ENCODE measurements around the gene USP36.
"Not testable (repeated sequence)": the region's sequence is repeated elsewhere in the genome, so short reads cannot be mapped to it uniquely, and the experiment has no call there.

Gene USP36

DNA sequence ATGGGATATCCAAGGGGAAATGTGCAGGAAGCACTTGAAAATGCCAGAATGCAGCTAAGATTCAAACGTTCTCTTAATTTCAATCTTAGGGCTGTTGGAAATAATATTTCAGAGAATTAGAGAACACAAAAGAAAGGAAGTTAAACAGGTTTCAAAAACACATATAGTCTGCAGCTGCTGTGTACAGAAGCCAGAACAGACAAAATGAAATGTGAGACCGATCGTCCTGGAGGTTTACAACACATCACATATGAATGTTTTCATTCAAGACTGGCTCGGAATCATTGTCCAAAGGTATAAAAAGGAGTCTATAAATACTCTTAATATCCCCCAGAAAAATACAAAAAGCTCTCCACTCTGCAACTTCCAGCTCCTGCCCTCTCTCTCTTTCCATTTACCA is 72.8 kb downstream of the USP36 start:
- no peak for DNase-seq (ENCODE audit: low read depth in 2 of 2)

DNA sequence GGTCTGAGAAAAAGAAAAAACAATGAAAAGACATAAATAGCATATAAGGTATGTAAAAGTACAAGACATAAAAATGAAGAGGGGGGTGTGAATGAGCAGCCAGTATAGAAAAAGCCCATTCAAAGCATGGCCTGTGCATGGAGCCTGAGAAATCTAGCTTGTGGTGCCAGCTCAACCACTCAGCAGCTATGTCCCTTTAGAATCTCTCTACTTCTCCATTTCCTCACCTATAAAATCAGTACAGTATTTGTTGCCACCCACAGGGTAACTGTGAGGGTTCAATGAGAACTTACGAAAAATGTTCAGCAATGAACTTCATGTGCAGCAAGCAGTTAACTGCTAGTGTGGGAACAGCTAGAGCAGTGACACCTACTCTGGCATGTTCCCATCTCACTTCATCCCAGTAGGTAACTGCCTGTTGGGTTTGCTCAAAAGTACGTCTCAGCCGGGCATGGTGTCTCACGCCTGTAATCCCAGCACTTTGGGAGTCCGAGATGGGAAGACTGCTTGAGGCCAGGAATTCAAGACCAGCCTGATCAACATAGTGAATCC is 73.8 kb downstream of the USP36 start:
- no peak for DNase-seq (ENCODE audit: low read depth in 2 of 2)

DNA sequence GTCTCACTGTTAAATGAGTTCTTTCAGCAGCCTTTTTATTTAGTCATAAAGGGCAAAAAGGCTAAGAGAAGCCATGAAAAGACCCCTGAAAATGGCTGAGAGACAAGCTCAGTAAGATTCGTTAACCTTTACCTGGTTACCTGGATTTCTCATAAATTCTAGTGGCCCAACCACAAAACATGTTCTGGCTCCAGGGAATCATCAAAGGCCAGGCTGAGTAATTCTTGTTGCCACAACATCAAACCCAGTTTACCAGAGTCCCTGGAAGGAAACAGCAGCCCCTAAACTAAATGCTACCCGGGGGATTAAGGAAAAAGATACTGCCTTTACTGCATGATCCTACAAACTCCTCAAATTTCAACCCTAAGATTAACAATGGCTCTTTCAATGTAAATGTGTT is 74.4 kb downstream of the USP36 start:
- no peak for DNase-seq (ENCODE audit: low read depth in 2 of 2)

DNA sequence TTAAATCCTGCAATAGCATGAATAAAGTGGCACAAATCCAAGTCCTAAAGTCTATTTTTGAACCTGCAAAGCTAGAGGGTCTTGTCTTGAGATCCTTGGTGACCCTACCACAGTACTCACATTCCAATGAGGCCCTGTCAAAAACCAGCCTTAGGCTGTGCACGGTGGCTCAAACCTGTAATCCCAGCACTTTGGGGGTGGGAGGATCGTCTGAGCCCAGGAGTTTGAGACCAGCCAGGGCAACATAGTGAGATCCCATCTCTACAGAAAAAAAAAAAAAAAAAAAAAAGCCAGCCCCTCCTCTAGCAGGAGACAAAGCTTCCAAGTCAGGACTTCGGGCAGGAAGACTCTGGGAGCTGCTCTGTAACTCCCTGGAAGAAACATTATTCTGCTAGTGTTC is 74.8 kb downstream of the USP36 start:
- no peak for DNase-seq (ENCODE audit: low read depth in 2 of 2)

DNA sequence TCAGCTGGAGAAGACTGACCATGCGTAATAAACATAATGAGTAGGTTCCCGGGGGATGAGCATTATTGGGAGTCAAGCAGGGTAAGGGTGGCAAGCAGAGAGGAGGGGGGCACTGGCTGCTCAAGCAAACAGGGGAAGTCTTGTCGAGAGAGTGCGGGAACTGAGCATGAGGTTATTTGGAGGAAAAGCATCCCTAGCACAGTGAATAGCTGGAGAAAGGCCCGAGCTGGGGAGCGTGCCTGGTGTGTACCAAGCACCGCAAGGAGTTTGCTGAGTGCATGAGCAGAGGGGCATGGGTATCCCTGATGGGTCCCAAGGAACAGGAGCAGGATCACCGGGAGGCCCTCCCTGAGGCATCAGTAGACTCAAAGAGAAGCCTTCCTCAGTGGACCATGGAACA is 75.7 kb downstream of the USP36 start:
- no peak for DNase-seq (ENCODE audit: low read depth in 2 of 2)

DNA sequence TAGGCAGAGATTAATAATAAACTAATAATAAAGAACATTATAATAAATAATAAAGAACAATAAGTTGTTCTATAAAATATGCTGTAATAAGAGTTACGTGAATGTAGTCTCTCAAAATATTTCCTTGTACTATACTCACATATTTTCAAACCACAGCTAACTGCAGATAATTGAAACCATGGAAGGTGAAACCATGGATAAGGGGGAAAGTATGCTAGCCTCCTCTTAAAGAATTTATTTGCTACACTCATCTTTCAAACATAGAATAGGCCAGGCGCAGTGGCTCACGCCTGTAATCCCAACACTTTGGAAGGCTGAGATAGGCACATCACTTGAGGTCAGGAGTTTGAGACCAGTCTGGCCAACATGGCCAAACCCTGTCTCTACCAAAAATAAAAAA is 77.1 kb downstream of the USP36 start:
- DNase-seq (ENCODE audit: low read depth in 2 of 2): no peak

DNA sequence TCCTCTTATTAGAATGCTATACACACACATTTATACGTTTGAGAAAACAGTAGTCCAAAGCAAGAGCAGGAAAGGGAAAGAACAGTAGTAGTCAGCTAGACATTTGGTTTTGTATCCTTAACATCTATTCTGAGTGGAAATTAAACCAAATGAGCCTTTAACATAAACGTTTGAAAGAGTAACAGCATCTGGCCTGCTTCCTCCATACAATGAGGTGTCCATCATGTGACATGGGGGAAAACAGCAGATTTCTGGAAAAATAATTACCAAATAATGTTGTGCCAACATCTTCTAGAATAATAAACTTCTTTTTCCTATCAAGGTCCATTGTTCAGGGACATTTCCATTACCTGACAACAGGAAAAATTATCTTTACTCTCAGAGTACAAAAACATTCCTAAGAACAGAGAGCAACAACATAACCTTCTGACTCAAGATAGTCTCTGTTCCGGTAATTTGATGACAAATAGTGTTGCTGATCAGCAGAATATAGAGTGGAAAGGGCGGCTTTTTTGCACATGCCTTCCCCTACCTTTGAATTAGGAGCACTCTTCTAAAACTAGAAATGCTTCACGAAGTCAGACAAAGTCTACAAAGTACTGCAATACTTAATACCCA is 78.7 kb downstream of the USP36 start:
- no peak for DNase-seq (ENCODE audit: low read depth in 2 of 2)

DNA sequence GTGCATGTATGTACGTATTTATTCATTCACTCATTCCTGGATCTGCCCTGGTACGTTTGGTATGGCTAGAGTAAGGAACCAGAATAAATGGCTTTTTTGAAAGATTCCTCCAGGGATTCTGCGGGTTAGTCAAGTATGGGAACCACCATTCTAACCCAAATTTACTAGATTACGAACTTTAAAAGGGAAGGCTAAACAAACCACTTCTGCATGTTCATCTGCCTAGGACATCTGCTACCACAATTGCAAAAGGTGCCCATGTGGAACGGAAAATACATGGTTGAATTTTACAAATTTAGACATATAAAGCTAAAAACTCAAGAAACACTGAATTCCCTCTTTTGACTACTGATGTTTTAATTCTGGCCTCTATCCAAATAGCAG is 80.7 kb downstream of the USP36 start:
- no peak for DNase-seq (ENCODE audit: low read depth in 2 of 2)

DNA sequence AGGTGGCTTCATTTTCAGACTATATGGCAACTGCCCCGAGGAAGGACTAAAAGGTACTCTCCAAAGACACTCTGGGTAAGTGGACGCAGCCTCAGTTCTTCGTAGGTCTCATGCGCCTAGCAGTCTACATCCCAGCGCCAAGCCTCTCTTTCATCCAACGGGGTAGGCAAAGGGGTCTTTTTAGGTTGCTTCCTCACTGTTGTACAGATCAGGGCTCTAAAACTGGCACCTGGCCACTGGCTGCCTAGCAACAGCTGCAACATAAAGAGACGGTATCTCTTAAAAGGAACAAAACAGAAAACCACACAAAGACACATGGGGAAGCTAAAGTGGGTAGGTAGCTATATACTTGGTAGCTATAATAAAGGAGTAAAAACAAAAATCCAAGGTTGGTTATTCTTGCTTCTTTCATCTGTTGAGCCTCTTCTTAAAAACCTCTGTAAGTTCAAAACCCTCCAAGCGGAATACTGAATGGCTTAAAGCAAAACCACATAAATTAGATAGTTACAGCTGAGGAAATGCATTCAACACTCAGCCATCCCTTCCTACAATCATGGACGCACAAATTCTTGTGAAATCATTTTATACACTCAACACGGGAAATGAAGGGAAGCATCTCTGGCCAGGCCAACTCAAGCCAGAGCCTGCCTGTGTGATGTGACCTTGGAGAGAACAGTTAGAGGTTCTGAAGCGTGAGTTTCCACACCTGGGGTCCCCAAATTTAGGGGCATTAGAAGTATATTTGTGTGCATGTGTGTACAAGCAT is 81.2 kb downstream of the USP36 start:
- DNase-seq (ENCODE audit: low read depth in 2 of 2): no peak

DNA sequence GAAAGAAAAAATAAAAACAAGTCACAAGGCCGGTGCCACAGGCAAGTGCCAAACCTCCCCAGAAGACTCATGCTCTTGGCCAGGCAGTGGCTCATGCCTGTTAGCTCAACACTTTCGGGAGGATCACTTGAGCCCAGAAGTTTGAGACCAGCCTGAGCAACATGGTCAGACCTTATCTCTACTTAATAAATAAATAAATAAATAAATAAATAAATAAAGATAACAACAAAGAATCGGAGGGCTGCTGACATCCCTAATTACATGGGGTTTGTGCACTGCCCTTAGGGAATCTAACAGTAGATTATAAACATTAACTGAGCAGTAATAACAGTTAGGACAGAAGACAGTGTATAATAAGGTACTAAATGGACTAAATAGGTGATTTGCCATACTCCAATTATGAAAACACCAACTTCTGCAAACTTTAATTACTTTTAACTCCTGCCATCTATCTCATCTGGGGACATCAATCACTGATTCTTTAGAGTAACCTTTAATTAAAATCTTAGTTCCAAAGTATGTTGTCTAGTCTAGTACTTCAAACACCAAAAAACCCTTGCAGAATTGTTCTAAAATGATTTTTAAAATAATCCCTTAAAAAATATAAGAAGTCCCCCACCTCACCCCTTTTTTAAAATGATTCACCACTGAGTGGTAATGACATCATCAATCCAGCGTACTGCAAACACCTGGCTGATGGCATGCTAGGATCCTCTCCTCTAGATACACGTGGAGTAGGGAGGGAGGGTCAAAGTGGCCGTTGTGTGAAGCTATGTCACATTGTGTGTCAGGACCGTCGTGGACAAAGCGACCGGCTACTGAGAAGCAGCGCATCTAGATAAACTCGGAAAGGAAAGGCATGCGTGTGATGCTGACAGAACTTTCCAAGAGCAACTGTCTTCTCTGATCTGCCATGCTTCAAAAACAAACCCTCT is 87.0 kb downstream of the USP36 start:
- no peak for DNase-seq (ENCODE audit: low read depth in 2 of 2)

DNA sequence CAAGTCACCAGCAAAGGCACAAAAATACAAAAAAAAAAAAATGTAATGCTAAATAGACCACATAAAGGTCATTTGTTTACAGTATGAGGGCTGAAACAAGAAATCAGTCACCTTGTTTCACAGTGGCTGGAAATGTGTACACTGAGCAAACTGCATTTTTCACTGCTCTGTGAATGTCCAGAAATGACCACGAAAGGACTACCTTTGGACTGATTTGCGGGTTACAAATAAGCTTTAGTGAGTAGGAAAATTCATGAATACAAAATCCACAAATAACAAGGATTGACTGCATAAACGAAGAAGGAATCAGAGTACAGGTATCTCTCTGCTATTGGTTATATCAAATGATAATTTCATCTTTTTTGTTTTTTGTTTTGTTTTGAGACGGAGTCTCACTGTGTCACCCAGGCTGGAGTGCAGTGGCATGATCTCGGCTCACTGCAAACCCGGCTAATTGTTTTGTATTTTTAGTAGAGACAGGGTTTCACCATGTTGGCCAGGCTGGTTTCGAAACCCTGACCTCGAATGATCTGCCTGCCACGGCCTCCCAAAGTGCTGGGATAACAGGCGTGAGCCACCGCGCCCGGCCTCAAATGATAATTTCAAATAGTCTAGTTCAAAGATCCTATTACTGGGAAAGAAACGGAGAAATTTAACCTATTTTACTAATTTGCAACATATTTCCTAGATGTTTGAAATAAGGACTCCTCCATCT is 89.0 kb downstream of the USP36 start:
- no peak for DNase-seq (ENCODE audit: low read depth in 2 of 2)

DNA sequence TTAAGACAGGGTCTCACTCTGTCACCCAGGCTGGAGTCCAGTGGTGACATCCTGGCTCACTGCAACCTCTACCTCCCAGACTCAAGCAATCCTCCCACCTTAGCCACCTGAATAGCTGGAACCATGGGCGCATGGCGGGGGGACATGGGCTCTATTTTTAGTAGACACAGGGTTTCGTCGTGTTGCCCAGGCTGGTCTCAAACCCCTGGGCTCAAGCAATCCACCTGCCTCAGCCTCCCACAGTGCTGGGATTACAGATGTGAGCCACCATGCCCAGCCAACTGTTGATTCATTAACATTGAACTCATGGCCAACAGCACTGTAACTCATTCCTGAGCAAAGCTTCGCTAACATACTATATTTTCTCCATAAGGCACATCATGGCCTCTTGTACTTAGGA is 89.6 kb downstream of the USP36 start:
- not testable (repeated sequence) for DNase-seq (ENCODE audit: low read depth in 2 of 2)

DNA sequence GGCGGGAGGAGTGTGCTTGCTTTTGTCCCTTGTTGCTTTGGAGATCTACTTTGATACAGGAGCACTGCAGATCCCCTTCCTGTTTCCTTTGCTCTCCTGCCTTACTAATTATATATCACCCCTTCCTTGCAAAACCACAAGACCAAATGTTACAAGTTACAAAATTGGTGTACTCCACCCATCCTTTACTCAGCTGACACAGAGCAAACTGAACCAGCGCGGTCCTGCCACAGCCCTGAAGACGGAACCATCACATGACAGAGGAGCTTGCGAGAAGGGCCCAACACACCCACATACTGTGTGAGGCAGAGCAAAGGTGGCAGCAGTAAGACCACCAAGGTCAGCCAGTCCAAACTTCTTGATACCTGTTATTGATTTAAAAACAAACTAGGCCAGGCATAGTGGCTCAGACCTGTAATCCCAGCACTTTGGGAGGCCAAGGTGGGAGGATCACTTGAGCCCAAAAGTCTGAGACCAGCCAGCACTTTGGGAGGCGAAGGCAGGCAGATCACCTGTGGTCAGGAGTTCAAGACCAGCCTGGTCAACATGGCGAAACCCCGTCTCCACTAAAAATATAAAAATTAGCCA is 91.8 kb downstream of the USP36 start:
- DNase-seq (ENCODE audit: low read depth in 2 of 2): peak in 1 of 2 donors; percentile 54

DNA sequence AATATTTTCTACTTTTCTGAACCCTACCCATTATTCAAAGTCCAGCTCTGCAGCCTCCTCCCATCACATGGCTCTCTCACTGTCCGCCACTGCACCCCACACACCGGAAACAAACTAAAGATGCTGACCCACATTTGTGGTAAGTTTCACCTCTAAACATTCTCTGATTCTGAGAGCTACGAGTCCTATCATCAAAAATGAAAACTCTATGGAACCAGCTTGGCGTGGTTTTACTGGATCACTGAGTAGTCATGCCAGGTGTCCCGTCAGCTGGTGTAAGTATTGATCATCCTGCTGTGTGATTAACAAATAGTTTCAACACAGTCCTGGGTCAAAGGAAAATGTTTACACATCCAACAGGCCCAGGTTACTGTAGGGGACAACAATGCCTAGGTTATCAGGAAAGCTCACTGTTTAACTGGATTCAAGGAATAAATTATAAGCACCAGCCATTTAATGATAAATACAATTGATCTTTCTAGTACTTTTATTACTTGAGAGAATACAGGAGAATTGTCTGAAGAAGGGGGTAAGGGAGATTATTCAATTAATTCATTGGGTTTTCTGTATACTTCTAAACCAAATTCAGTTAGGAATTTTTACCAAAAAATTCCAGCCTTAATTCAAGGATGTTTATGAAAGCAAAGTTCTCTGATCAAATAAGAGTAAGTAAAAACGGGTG is 92.4 kb downstream of the USP36 start:
- no peak for DNase-seq (ENCODE audit: low read depth in 2 of 2)

DNA sequence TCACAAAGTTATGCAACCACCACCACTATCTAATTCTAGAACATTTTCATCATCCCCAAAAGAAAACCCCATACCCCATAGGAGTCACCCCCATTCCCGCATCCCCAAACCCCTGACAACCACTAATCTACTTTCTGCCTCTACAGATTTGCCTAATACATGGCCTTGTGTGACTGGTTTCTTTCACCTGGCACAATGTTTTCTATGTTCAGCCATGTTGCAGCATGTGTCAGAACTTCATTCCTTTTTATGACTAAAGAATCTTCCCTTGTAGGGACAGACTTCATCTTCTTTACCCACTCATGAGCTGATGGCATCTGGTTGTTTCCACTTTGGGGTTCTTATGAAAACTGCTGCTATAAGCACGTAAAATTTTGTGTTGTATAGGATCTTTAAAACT is 93.1 kb downstream of the USP36 start:
- no peak for DNase-seq (ENCODE audit: low read depth in 2 of 2)

DNA sequence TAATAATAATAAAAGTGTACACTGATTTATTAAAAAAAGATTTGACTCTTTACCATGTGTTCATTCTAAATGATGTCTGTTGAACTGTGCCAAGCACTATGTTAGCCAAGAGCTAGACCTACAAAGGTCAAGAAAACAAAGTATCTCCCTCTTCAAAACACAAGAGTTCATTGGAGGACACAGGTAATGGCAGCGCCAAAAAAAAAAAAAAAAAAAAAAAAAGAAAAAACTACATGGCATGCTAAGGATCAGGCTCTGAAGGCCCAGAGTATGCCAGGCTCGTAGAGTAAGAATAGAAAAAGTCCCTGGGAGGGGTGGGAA is 93.7 kb downstream of the USP36 start:
- DNase-seq (ENCODE audit: low read depth in 2 of 2): no peak

DNA sequence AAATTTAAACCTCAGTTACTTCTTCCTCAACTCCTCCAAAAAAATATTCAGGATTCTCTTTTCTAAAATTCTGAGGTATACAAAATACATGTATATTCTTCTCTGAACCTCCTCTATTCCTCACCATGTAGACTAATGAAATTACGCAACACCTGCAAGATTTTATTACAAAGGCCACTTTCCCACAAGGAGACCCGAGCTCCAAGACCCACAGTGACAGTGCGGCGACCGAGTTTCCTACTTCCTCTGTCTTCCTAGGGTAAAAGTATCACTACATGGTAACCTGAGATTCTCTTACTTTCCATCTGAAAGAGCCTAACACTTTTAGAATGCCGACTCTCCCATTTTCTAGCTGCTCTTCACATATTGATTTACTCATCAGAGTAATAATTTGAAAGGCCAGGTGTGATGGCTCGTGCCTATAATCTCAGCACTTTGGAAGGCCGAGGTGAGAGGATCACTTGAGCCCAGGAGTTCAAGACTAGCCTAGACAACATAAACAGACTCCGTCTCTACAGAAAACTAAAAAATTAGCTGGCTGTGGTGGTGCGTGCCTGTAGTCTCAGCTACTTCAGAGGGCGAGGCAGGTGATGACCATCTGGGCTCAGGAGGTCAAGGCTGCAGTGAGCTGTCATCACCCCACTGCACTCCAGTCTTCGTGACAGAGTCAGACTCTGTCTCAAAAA is 94.2 kb downstream of the USP36 start:
- no peak for DNase-seq (ENCODE audit: low read depth in 2 of 2)

Measured in stimulated activated CD4-positive, alpha-beta T cell treated with anti-CD3 and anti-CD28 coated beads, Interleukin-1b, Interleukin-23, amount 100 ng/mL, for 1 hour (primary cell).